Neuronal stem cell (in vitro differentiated cells): ENCODE measurements around the gene YTHDF1.
A peak's percentile ranks its signal among the peaks of the same experiment; 100 is the strongest.
"Not testable (repeated sequence)": the region's sequence is repeated elsewhere in the genome, so short reads cannot be mapped to it uniquely, and the experiment has no call there.

Experiments
- DNase-seq: peaks from one replicate; pipeline ENCODE4 v3.0.0-alpha.2; 2013; ENCODE audit warnings: low spot score
- H2AFZ ChIP-seq: one replicate; pipeline ENCODE4 v1.6.1; 2013; ENCODE audit warnings: mild to moderate bottlenecking, low read length, inconsistent platforms
- H2AK5ac ChIP-seq: 2 replicates; pipeline ENCODE4 v1.6.1; 2013; ENCODE audit warnings: low read depth, mild to moderate bottlenecking, inconsistent platforms, low read length, moderate library complexity, mixed read lengths
- H2BK120ac ChIP-seq: 2 replicates; pipeline ENCODE4 v1.6.1; 2013; ENCODE audit warnings: low read depth, mild to moderate bottlenecking, inconsistent platforms, low read length, moderate library complexity, mixed read lengths
- H2BK12ac ChIP-seq: one replicate; pipeline ENCODE4 v1.6.1; 2013; ENCODE audit warnings: low read length, inconsistent platforms
- H2BK15ac ChIP-seq: 2 replicates; pipeline ENCODE4 v1.6.1; 2013; ENCODE audit warnings: mild to moderate bottlenecking, low read length, inconsistent platforms, mixed read lengths
- H2BK5ac ChIP-seq: one replicate; pipeline ENCODE4 v1.6.1; 2013; ENCODE audit warnings: inconsistent platforms, mild to moderate bottlenecking, low read length, moderate library complexity
- H3K14ac ChIP-seq: one replicate; pipeline ENCODE4 v1.6.1; 2013; ENCODE audit warnings: low read length, inconsistent platforms
- H3K18ac ChIP-seq: 2 replicates; pipeline ENCODE4 v1.6.1; 2013; ENCODE audit warnings: low read length, inconsistent platforms
- H3K23ac ChIP-seq: 2 replicates; pipeline ENCODE4 v1.6.1; 2013; ENCODE audit warnings: low read depth, mild to moderate bottlenecking, mixed read lengths, low read length, inconsistent platforms; ENCODE audit not compliant: poor library complexity
- H3K27ac ChIP-seq: replicated peaks from 3 replicates; pipeline ENCODE4 v1.5.1; 2013; ENCODE audit warnings: low read length, inconsistent platforms
- H3K27me3 ChIP-seq, 3 experiments: 2 replicates each; pipeline ENCODE4 v1.6.1; 2013; ENCODE audit warnings: low read length in 3 of 3, mild to moderate bottlenecking in 2 of 3, inconsistent platforms in 1 of 3, low read depth in 1 of 3, mixed read lengths in 1 of 3, moderate library complexity in 1 of 3; ENCODE audit not compliant: control insufficient read depth in 3 of 3, insufficient read depth in 3 of 3
- H3K36me3 ChIP-seq, 2 donors: replicated peaks in 1 of 2; 2 replicates each; pipeline ENCODE4 v1.6.1; 2013; ENCODE audit warnings: low read length in 2 of 2; ENCODE audit not compliant: control insufficient read depth in 2 of 2, insufficient read depth in 2 of 2
- H3K4ac ChIP-seq: 2 replicates; pipeline ENCODE4 v1.6.1; 2013; ENCODE audit warnings: inconsistent platforms, mild to moderate bottlenecking, low read length, moderate library complexity
- H3K4me1 ChIP-seq, 2 donors: 1 replicate in 1 of 2; 2 replicates in 1 of 2; pipeline ENCODE4 v1.6.1; 2013; ENCODE audit warnings: low read length in 2 of 2, low read depth in 1 of 2; ENCODE audit not compliant: control insufficient read depth in 2 of 2, insufficient read depth in 1 of 2
- H3K4me2 ChIP-seq: one replicate; pipeline ENCODE4 v1.6.1; 2013; ENCODE audit warnings: mild to moderate bottlenecking, low read length, inconsistent platforms; ENCODE audit not compliant: insufficient read depth, poor library complexity, severe bottlenecking
- H3K4me3 ChIP-seq, 2 donors: 2 replicates each; pipeline ENCODE4 v1.5.1; 2013; ENCODE audit warnings: low read length in 2 of 2, mild to moderate bottlenecking in 2 of 2, inconsistent platforms in 1 of 2, moderate library complexity in 1 of 2
- H3K79me1 ChIP-seq: one replicate; pipeline ENCODE4 v1.6.1; 2013; ENCODE audit warnings: low read depth, mild to moderate bottlenecking, inconsistent platforms, low read length, moderate library complexity
- H3K9ac ChIP-seq: one replicate; pipeline ENCODE4 v1.6.1; 2013; ENCODE audit warnings: mild to moderate bottlenecking, low read depth, low read length, inconsistent platforms; ENCODE audit not compliant: poor library complexity
- H3K9me3 ChIP-seq, 2 donors: replicated peaks in 1 of 2; 2 replicates each; pipeline versions ENCODE3 to v1.6.1; 2013; ENCODE audit warnings: low read length in 2 of 2, mild to moderate bottlenecking in 2 of 2, inconsistent platforms in 1 of 2, low read depth in 1 of 2, mixed read lengths in 1 of 2, moderate library complexity in 1 of 2; ENCODE audit not compliant: control insufficient read depth in 2 of 2, insufficient read depth in 1 of 2
- H4K8ac ChIP-seq: one replicate; pipeline ENCODE4 v1.6.1; 2013; ENCODE audit warnings: low read depth, mild to moderate bottlenecking, inconsistent platforms, low read length, moderate library complexity
- H4K91ac ChIP-seq: one replicate; pipeline ENCODE4 v1.6.1; 2013; ENCODE audit warnings: low read length, low read depth, mild to moderate bottlenecking, inconsistent platforms; ENCODE audit not compliant: poor library complexity
- WGBS, 2 donors: extraction: QIAGEN DNeasy Blood & Tissue Kit; methylation state at CpG; one replicate each; pipeline ENCODE4 v1.1.7; 2013; ENCODE audit warnings: missing lambda C conversion rate in 2 of 2, mixed read lengths in 1 of 2; ENCODE audit not compliant: insufficient read length in 2 of 2, insufficient replicate concordance in 1 of 2; ENCODE audit errors: extremely low coverage in 2 of 2; 5-methylcytosine and 5-hydroxymethylcytosine counted together

YTHDF1 gene

GRCh38 chr20:63253438-63254231 is 37.7 kb upstream of the YTHDF1 start:
- Histone ChIP-seq H3K27me3 (no peaks in the 10 kb centered on the region), H4K8ac (peak overlapping the region; percentile 59), H3K79me1 (peaks cover 12% of the 10 kb centered on the region), H4K91ac (peak overlapping the region; percentile 83), H2AK5ac (peak overlapping the region; percentile 100), H2BK12ac (no peak overlapping the region), H2BK15ac (peak overlapping the region; percentile 97), H3K9ac (peak overlapping the region; percentile 91), H3K18ac (peak overlapping the region; percentile 99), H3K14ac (peak overlapping the region; percentile 89), H3K4me2 (peak overlapping the region; percentile 86), H3K36me3 (peaks cover 4 to 6% of the 10 kb centered on the region in 2 donors), H3K4me1 (peaks cover 30% of the 10 kb centered on the region in 2 donors), H2BK120ac (peak overlapping the region; percentile 87), H2BK5ac (peak overlapping the region; percentile 40), H2AFZ (peak overlapping the region; percentile 81), H3K23ac (peak overlapping the region; percentile 85), H3K4ac (peak overlapping the region; percentile 47), H3K4me3 (peak overlapping the region; percentile 51 to 93), H3K27ac (peak overlapping the region; percentile 67), H3K9me3 (peaks cover 0 to 18% of the 10 kb centered on the region in 2 donors)
- WGBS, 2 donors, result no CpG with 5 or more reads among the region's 89 CpGs
- peak; percentile 85 for DNase-seq

DNA sequence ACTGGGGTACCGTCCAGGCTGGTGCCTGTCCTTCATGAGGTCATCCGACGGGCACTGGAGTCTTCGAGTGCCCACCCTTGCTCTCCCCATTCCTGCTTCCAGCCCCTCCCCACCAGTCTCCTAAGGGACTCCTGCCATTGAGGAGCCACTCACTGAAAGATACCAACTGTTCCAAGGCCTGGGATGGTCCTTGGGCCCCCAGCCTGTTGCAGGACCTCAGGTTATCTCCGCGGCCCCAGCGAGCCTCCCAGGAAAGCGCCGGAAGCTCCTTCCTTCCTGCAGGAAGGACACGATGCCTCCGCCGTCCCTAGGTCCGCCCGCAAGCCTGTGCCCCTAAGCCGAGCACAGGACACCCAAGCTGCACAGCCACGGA is 37.1 kb upstream of the YTHDF1 start:
- no peak overlapping the region for H4K91ac ChIP-seq
- H2BK12ac ChIP-seq, result peak overlapping the region; percentile 85
- H3K79me1 ChIP-seq, result peaks cover 12% of the 10 kb centered on the region
- H4K8ac ChIP-seq, result no peak overlapping the region
- peak overlapping the region; percentile 87 for H2AK5ac ChIP-seq
- peak overlapping the region; percentile 74 for H3K9ac ChIP-seq
- H3K4me2 ChIP-seq, result peak overlapping the region; percentile 51
- H3K23ac ChIP-seq, result no peak overlapping the region
- H2BK5ac ChIP-seq, result peak overlapping the region; percentile 40
- H2AFZ ChIP-seq, result peak overlapping the region; percentile 81
- H3K4me3 ChIP-seq, result peak overlapping the region; percentile 51 to 93
- H3K4me1 ChIP-seq, result peaks cover 30 to 32% of the 10 kb centered on the region in 2 donors
- H3K27ac ChIP-seq, result peak overlapping the region; percentile 67
- peak overlapping the region; percentile 38 for H3K4ac ChIP-seq
- peak overlapping the region; percentile 65 for H2BK15ac ChIP-seq
- H3K27me3 ChIP-seq, result no peaks in the 10 kb centered on the region
- no CpG with 5 or more reads among the region's 16 CpGs for WGBS, 2 donors
- peak overlapping the region; percentile 29 for H2BK120ac ChIP-seq
- DNase-seq, result no peak
- peaks cover 0 to 16% of the 10 kb centered on the region in 2 donors for H3K9me3 ChIP-seq
- H3K14ac ChIP-seq, result no peak overlapping the region
- peak overlapping the region; percentile 92 for H3K18ac ChIP-seq
- peaks cover 4 to 6% of the 10 kb centered on the region in 2 donors for H3K36me3 ChIP-seq

DNA sequence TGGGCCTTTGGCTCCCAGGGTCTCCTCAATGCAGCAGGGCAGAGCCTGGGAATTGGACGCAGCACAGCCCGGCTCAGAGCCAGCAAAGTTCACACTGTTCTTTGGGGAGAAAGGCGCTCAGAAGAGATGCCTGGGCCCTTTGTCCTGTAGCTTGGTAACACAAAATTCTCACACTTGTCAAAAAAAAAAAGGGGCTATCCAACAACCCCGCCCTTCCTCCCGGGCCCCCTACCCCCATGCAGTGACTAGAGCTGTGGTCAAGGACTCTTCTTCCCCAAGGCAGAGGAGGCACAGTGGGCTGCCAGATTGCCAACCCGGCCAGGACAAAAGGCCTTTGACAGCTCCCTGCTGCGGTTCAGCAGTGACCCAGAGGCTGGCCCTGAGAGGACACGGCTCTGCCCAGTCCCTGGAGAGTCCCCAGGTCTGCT is 36.4 kb upstream of the YTHDF1 start:
- Histone ChIP-seq H3K9ac (peak overlapping the region; percentile 50), H2BK12ac (peak overlapping the region; percentile 46), H2BK15ac (peak overlapping the region; percentile 65), H4K91ac (no peak overlapping the region), H3K79me1 (peaks cover 15% of the 10 kb centered on the region), H3K4me3 (peak overlapping the region in 1 of 2 donors; percentile 51), H3K4ac (peak overlapping the region; percentile 2), H2AK5ac (peak overlapping the region; percentile 87), H3K27ac (no peak overlapping the region), H3K4me1 (peaks cover 33 to 37% of the 10 kb centered on the region in 2 donors), H3K36me3 (peaks cover 2 to 10% of the 10 kb centered on the region in 2 donors), H3K18ac (peak overlapping the region; percentile 92), H3K27me3 (no peaks in the 10 kb centered on the region), H2BK120ac (no peak overlapping the region), H3K14ac (no peak overlapping the region), H3K23ac (peak overlapping the region; percentile 89), H2AFZ (no peak overlapping the region), H3K9me3 (peaks cover 0 to 8% of the 10 kb centered on the region in 2 donors), H2BK5ac (peak overlapping the region; percentile 53), H3K4me2 (no peak overlapping the region), H4K8ac (no peak overlapping the region)
- WGBS, 2 donors, result no CpG with 5 or more reads among the region's 8 CpGs
- DNase-seq, result no peak

GRCh38 chr20:63251350-63251749 is 35.4 kb upstream of the YTHDF1 start:
- H3K4me2 ChIP-seq, H2BK120ac ChIP-seq, H3K27me3 ChIP-seq, H3K14ac ChIP-seq, H2BK15ac ChIP-seq, H2BK5ac ChIP-seq, H3K9ac ChIP-seq, H4K91ac ChIP-seq, H3K9me3 ChIP-seq, H3K4ac ChIP-seq, DNase-seq, H4K8ac ChIP-seq, H2BK12ac ChIP-seq, H2AK5ac ChIP-seq, H3K4me3 ChIP-seq, H3K27ac ChIP-seq, H2AFZ ChIP-seq, H3K18ac ChIP-seq, H3K23ac ChIP-seq: not testable (repeated sequence)
- H3K4me1 ChIP-seq, result peaks cover 41 to 43% of the 10 kb centered on the region in 2 donors
- H3K36me3 ChIP-seq, result peaks cover 2 to 20% of the 10 kb centered on the region in 2 donors
- WGBS, 2 donors, result no CpG with 5 or more reads among the region's 14 CpGs
- peaks cover 16% of the 10 kb centered on the region for H3K79me1 ChIP-seq
